Inferior parietal cortex (tissue), 1 donor: ENCODE data around the gene FTO.
"Not testable (repeated sequence)": the region's sequence is repeated elsewhere in the genome, so short reads cannot be mapped to it uniquely, and the experiment has no call there.

Source experiments
- DNase-seq: peaks from one replicate; pipeline ENCODE4 v3.0.0-alpha.2; 2016; ENCODE audit errors: extremely low spot score

The FTO gene

GRCh38 chr16:54177862-54178477 lies 474.0 kb downstream of the FTO start:
- DNase-seq, result no peak

GRCh38 chr16:54178478-54178976 lies 474.6 kb downstream of the FTO start:
- no peak for DNase-seq

GRCh38 chr16:54180421-54181359 lies 476.7 kb downstream of the FTO start:
- DNase-seq, result no peak

GRCh38 chr16:54181683-54182329 lies 477.9 kb downstream of the FTO start:
- DNase-seq, result not testable (repeated sequence)

- no peak for DNase-seq
Measured at GRCh38 chr16:54185045-54185444, 481.1 kb downstream of the FTO start.

GRCh38 chr16:54191163-54191562 lies 487.2 kb downstream of the FTO start:
- no peak for DNase-seq

- DNase-seq, result no peak
Measured at GRCh38 chr16:54191592-54191991, 487.6 kb downstream of the FTO start.

GRCh38 chr16:54193013-54193664 lies 489.2 kb downstream of the FTO start:
- no peak for DNase-seq

GRCh38 chr16:54193665-54194333 lies 489.8 kb downstream of the FTO start:
- DNase-seq, result peak; percentile 36

- peak; percentile 5 for DNase-seq
Measured at GRCh38 chr16:54194334-54194743, 490.4 kb downstream of the FTO start.

- DNase-seq, result no peak
Measured at GRCh38 chr16:54197758-54198157, 493.8 kb downstream of the FTO start.

- DNase-seq, result no peak
Measured at GRCh38 chr16:54199487-54200160, 495.7 kb downstream of the FTO start.

- no peak for DNase-seq
Measured at GRCh38 chr16:54200161-54200534, 496.2 kb downstream of the FTO start.

- no peak for DNase-seq
Measured at GRCh38 chr16:54200720-54201119, 496.8 kb downstream of the FTO start.

GRCh38 chr16:54201200-54201599 lies 497.2 kb downstream of the FTO start:
- no peak for DNase-seq
